ENCODE data around the gene PLOD1. TPM values are rescaled to one million over a fixed set of nuclear protein-coding genes. Genes with fewer than 3 reads are reported as not detected.
A peak's percentile ranks its signal among the peaks of the same experiment; 100 is the strongest.

The PLOD1 gene
- total and polyA plus RNA-seq, 8 donors = 8.2 to 56.2 (median 35.2) TPM

GRCh38 chr1:12012560-12013316 is 78.2 kb downstream of the PLOD1 start:
- H3K27me3 ChIP-seq = no peaks in the 10 kb centered on the region
- TF ChIP-seq POLR2AphosphoS5 (IDR thresholded peaks at IDR 0.05) = no peak
- TF ChIP-seq CTCF (IDR thresholded peaks at IDR 0.05) = no peak
- TF ChIP-seq EP300 (IDR thresholded peaks at IDR 0.05) = no peak
- TF ChIP-seq POLR2A (IDR thresholded peaks at IDR 0.05) = no peak
- intact Hi-C loops (cut with DNase I; ENCODE audit: low total_unique reads) = no loop called here
- H3K9me3 ChIP-seq = no peaks in the 10 kb centered on the region
- no peaks in the 10 kb centered on the region for H3K4me1 ChIP-seq
- no peak overlapping the region for H3K4me3 ChIP-seq
- WGBS, 5 donors = 87 to 96% (median 93%) methylated on average over 8 of the region's 8 CpGs
- no peak for DNase-seq
- H3K36me3 ChIP-seq = peaks cover 38 to 67% (median 62%) of the 10 kb centered on the region in 4 donors
- no peak overlapping the region for H3K27ac ChIP-seq

- Histone ChIP-seq H3K27me3 (no peaks in the 10 kb centered on the region), H3K9me3 (no peaks in the 10 kb centered on the region), H3K27ac (peak overlapping the region in 3 of 5 donors; percentile 32 to 46 (median 46)), H3K4me3 (no peak overlapping the region), H3K36me3 (peaks cover 35 to 53% (median 46%) of the 10 kb centered on the region in 4 donors), H3K4me1 (peaks cover 0 to 6% (median 4%) of the 10 kb centered on the region in 4 donors)
- intact Hi-C loops (cut with DNase I; ENCODE audit: low total_unique reads) = no loop called here
- DNase-seq = no peak
- TF ChIP-seq CTCF (IDR thresholded peaks at IDR 0.05) (no peak), POLR2AphosphoS5 (IDR thresholded peaks at IDR 0.05) (no peak)
- WGBS, 5 donors = 80 to 83% (median 82%) methylated on average over 15 to 16 of the region's 16 CpGs
Observed at GRCh38 chr1:12014141-12014991, 79.8 kb downstream of the PLOD1 start.

- H3K27me3 ChIP-seq = no peaks in the 10 kb centered on the region
- intact Hi-C loops (cut with DNase I; ENCODE audit: low total_unique reads) = no loop called here
- no peak for DNase-seq
- TF ChIP-seq EP300 (IDR thresholded peaks at IDR 0.05) = no peak
- no peak for TF ChIP-seq POLR2AphosphoS5 (IDR thresholded peaks at IDR 0.05)
- no peak for TF ChIP-seq POLR2A (IDR thresholded peaks at IDR 0.05)
- TF ChIP-seq CTCF (IDR thresholded peaks at IDR 0.05) = no peak
- H3K36me3 ChIP-seq = peaks cover 28 to 46% (median 39%) of the 10 kb centered on the region in 4 donors
- H3K27ac ChIP-seq = peak overlapping the region in 3 of 5 donors; percentile 46
- WGBS, 5 donors = 84 to 94% (median 92%) methylated on average over 10 of the region's 10 CpGs
- no peaks in the 10 kb centered on the region for H3K9me3 ChIP-seq
- peaks cover 3 to 9% (median 6%) of the 10 kb centered on the region in 4 donors for H3K4me1 ChIP-seq
- no peak overlapping the region for H3K4me3 ChIP-seq
Observed at GRCh38 chr1:12015001-12015491, 80.5 kb downstream of the PLOD1 start.

- intact Hi-C loops (cut with DNase I; ENCODE audit: low total_unique reads) = no loop called here
Observed at GRCh38 chr1:12015499-12015898, 81.0 kb downstream of the PLOD1 start.

More at GRCh38 chr1:12015499-12015898, 81.0 kb downstream of the PLOD1 start:
- no peak for TF ChIP-seq POLR2AphosphoS5 (IDR thresholded peaks at IDR 0.05)
- Histone ChIP-seq H3K9me3 (no peaks in the 10 kb centered on the region), H3K4me3 (no peak overlapping the region), H3K36me3 (peaks cover 23 to 41% (median 35%) of the 10 kb centered on the region in 4 donors), H3K27ac (peak overlapping the region in 3 of 5 donors; percentile 46), H3K4me1 (peaks cover 6 to 13% (median 10%) of the 10 kb centered on the region in 4 donors), H3K27me3 (no peaks in the 10 kb centered on the region)
- DNase-seq = no peak
- WGBS, 5 donors = 65 to 78% (median 76%) methylated on average over 9 of the region's 9 CpGs
